Measurements from ENCODE around the gene ARL6IP5. TPM values are rescaled to one million over a fixed set of nuclear protein-coding genes. Genes with fewer than 3 reads are reported as not detected.

Gene ARL6IP5
- total and polyA plus RNA-seq, 2 of the 13 experiments (the other 11 are each of a cell fraction or from before 2014, with no cell fraction given): 23.7 to 29.6 TPM

- TF ChIP-seq ZNF790 (CRISPR knock-in tag; IDR thresholded peaks at IDR 0.05; ENCODE audit: borderline replicate concordance) (no peak), ZSCAN9 (CRISPR knock-in tag; IDR thresholded peaks at IDR 0.05; ENCODE audit: borderline replicate concordance) (no peak; the same call in 1 of the 2 replicates), DDIT3 (CRISPR knock-in tag; IDR thresholded peaks at IDR 0.05) (no peak), MLX (CRISPR knock-in tag; IDR thresholded peaks at IDR 0.05) (no peak), NR2F6 (IDR thresholded peaks at IDR 0.05) (no peak), NR2F6 (CRISPR knock-in tag; IDR thresholded peaks at IDR 0.05) (no peak), XBP1 (CRISPR knock-in tag; IDR thresholded peaks at IDR 0.05) (no peak), ZNF547 (CRISPR knock-in tag; IDR thresholded peaks at IDR 0.05) (no peak; the same call in 1 of the 2 replicates), ZNF550 (CRISPR knock-in tag; IDR thresholded peaks at IDR 0.05; ENCODE audit: borderline replicate concordance) (no peak), PHF5A (CRISPR knock-in tag; IDR thresholded peaks at IDR 0.05; ENCODE audit: low read depth, unreplicated experiment) (no peak), U2AF1 (optimal IDR thresholded peaks at IDR 0.05; ENCODE audit: low read depth, low read length) (no peak), BCL3 (CRISPR knock-in tag; IDR thresholded peaks at IDR 0.05) (0 out of 2 replicates have a peak, but pooled peaks have one; percentile 49), ZNF891 (CRISPR knock-in tag; IDR thresholded peaks at IDR 0.05) (peak; percentile 99), ZNF543 (CRISPR knock-in tag; IDR thresholded peaks at IDR 0.05) (no peak), ZBTB20 (CRISPR knock-in tag; IDR thresholded peaks at IDR 0.05; ENCODE audit: borderline replicate concordance, low read depth) (peak; percentile 70; the same call in 1 of the 2 replicates), KDM1A (CRISPR knock-in tag; IDR thresholded peaks at IDR 0.05) (no peak), SOX13 (IDR thresholded peaks at IDR 0.05) (no peak), SOX13 (CRISPR knock-in tag; conservative IDR thresholded peaks at IDR 0.05 in 1 of 2, IDR thresholded peaks at IDR 0.05 in 1 of 2) (no peak; a peak in 1 of 4 replicates), CENPX (CRISPR knock-in tag; IDR thresholded peaks at IDR 0.05) (no peak), RORA (CRISPR knock-in tag; IDR thresholded peaks at IDR 0.05) (no peak), ETS1 (CRISPR knock-in tag; IDR thresholded peaks at IDR 0.05) (no peak), ZNF614 (CRISPR knock-in tag; IDR thresholded peaks at IDR 0.05; ENCODE audit: borderline replicate concordance) (no peak; the same call in 1 of the 2 replicates), ARNTL (CRISPR knock-in tag; IDR thresholded peaks at IDR 0.05) (no peak), ZBTB25 (CRISPR knock-in tag; IDR thresholded peaks at IDR 0.05) (no peak), RFXAP (CRISPR knock-in tag; IDR thresholded peaks at IDR 0.05; ENCODE audit: borderline replicate concordance) (no peak), NPAS2 (CRISPR knock-in tag; IDR thresholded peaks at IDR 0.05; ENCODE audit: borderline replicate concordance) (no peak), TBP (CRISPR knock-in tag; IDR thresholded peaks at IDR 0.05) (no peak), ZNF460 (CRISPR knock-in tag; IDR thresholded peaks at IDR 0.05; ENCODE audit: borderline replicate concordance) (no peak)
Measured at GRCh38 chr3:69051756-69052471, 32.8 kb upstream of the ARL6IP5 start, which contains the start of gene TMF1 (continued).

Data from HepG2 (cell line).